Osteocyte (in vitro differentiated cells): ENCODE measurements around the gene DRG1. TPM values are rescaled to one million over a fixed set of nuclear protein-coding genes. Genes with fewer than 3 reads are reported as not detected.

ENCODE experiments used
- DNase-seq: peaks from one replicate; pipeline ENCODE4 v3.0.0; 2021; ENCODE audit warnings: mixed read lengths; ENCODE audit not compliant: unreplicated experiment; ENCODE audit errors: extremely low spot score
- H3K27ac Mint-ChIP-seq: one replicate; pipeline ENCODE4 v1.8.0; 2021; ENCODE audit warnings: mild to moderate bottlenecking, mixed read lengths; ENCODE audit not compliant: unreplicated experiment
- H3K27me3 Mint-ChIP-seq: one replicate; pipeline ENCODE4 v1.8.0; 2021; ENCODE audit warnings: mixed read lengths; ENCODE audit not compliant: unreplicated experiment
- H3K36me3 Mint-ChIP-seq: one replicate; pipeline ENCODE4 v1.8.0; 2021; ENCODE audit warnings: mixed read lengths; ENCODE audit not compliant: unreplicated experiment
- H3K4me1 Mint-ChIP-seq: one replicate; pipeline ENCODE4 v1.8.0; 2021; ENCODE audit warnings: mixed read lengths; ENCODE audit not compliant: unreplicated experiment
- H3K4me3 Mint-ChIP-seq: one replicate; pipeline ENCODE4 v1.8.0; 2021; ENCODE audit warnings: mild to moderate bottlenecking, moderate library complexity, mixed read lengths; ENCODE audit not compliant: unreplicated experiment
- H3K9me3 Mint-ChIP-seq: one replicate; pipeline ENCODE4 v1.8.0; 2021; ENCODE audit warnings: mixed read lengths; ENCODE audit not compliant: unreplicated experiment
- total RNA-seq: library from RNA; stranded (reverse); gene quantifications from 2 replicates; pipeline ENCODE4 v1.2.1, GENCODE V29; 2021
- TF ChIP-seq, protein P1 (sequence below): fragments of 200-600 bp; sonication (generic); IDR thresholded peaks from 2 replicates; pipeline ENCODE4 v1.5.0; 2021; ENCODE audit warnings: antibody characterized with exemption, mild to moderate bottlenecking, moderate library complexity

The DRG1 gene
- total RNA-seq, 1 donor from 2014 or later: 49.2 TPM

DNA sequence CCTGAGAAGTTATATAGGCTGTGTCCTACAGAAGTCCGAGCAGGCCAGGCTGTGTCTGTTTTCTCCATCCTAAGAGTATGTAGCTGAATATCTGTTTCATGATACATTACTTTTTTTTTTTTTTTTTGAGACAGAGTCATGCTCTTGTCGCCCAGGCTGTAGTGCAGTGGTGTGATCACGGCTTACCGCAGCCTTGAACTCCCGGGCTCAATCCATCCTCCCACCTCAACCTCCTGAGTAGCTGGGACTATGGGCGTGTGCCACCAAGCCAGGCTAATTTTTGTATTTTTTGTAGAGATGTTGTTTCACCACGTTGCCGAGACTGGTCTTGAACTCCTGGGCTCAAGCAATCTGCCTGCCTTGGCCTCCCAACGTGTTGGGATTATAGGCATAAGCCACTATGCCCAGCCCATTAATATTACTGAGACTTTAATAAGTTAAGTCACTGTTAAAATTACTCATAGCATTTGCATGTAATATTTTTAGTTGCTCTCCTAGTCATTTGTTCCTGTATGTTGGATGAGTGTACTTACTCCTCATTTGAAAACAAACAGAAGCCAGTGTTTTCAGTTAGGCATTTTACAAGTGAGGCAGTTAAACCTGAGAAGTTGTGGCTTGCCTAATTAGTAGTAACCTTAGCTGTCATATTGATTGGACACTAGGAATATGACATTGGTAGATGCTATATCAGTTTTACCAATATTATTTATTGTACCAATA lies 26.1 kb downstream of the DRG1 start:
- Mint-ChIP-seq H3K4me3 (no peak overlapping the region), H3K4me1 (no peaks in the 10 kb centered on the region), H3K27ac (no peak overlapping the region), H3K9me3 (no peaks in the 10 kb centered on the region), H3K36me3 (peaks cover 48% of the 10 kb centered on the region), H3K27me3 (no peaks in the 10 kb centered on the region)
- TF ChIP-seq, protein P1, sequence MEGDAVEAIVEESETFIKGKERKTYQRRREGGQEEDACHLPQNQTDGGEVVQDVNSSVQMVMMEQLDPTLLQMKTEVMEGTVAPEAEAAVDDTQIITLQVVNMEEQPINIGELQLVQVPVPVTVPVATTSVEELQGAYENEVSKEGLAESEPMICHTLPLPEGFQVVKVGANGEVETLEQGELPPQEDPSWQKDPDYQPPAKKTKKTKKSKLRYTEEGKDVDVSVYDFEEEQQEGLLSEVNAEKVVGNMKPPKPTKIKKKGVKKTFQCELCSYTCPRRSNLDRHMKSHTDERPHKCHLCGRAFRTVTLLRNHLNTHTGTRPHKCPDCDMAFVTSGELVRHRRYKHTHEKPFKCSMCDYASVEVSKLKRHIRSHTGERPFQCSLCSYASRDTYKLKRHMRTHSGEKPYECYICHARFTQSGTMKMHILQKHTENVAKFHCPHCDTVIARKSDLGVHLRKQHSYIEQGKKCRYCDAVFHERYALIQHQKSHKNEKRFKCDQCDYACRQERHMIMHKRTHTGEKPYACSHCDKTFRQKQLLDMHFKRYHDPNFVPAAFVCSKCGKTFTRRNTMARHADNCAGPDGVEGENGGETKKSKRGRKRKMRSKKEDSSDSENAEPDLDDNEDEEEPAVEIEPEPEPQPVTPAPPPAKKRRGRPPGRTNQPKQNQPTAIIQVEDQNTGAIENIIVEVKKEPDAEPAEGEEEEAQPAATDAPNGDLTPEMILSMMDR: no peak
- DNase-seq: no peak

DNA sequence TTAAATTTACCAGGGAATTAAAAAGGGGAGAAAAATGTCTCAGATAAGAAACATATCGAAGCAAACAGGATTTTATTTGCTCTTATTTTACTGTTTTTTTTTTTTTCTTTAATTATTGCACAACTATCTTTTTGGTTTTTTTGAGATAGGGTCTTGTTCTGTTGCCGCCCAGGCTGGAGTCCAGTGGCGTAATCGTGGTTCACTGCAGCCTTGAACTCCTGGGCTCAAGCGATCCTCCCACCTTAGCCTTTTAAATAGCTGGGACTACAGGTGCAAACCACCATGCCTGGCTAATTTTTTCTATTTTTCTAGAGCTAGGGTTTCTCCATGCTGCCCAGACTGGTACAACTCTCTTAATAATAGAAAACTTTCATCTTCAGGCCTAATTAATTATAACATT lies 32.5 kb downstream of the DRG1 start:
- Mint-ChIP-seq H3K27me3 (no peaks in the 10 kb centered on the region), H3K4me3 (no peak overlapping the region), H3K9me3 (no peaks in the 10 kb centered on the region), H3K27ac (no peak overlapping the region), H3K4me1 (no peaks in the 10 kb centered on the region), H3K36me3 (peaks cover 54% of the 10 kb centered on the region)
- TF ChIP-seq, protein P1: no peak
- no peak for DNase-seq

DNA sequence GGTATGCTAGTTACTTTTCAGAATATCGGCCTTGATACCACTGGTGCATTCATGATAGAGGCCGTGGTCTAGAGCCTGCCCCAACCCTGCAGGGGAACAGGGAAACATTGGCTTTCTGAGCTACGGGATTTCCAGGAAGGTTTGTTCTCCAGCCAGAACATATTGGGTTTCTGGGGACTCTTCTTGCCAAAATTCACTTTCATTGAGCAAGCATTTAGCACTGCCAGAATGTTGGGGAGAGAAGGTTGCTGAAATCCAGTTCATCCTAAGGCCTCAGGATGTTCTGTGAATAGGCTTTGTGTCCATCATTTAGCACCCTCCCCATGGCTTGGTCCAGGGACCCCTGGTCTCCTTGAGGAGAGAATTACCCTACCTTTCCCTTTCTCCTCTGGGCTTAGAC lies 36.7 kb downstream of the DRG1 start:
- TF ChIP-seq, protein P1: no peak
- Mint-ChIP-seq H3K4me1 (no peaks in the 10 kb centered on the region), H3K27me3 (no peaks in the 10 kb centered on the region), H3K9me3 (no peaks in the 10 kb centered on the region), H3K36me3 (peaks cover 72% of the 10 kb centered on the region), H3K27ac (no peak overlapping the region), H3K4me3 (no peak overlapping the region)
- no peak for DNase-seq

DNA sequence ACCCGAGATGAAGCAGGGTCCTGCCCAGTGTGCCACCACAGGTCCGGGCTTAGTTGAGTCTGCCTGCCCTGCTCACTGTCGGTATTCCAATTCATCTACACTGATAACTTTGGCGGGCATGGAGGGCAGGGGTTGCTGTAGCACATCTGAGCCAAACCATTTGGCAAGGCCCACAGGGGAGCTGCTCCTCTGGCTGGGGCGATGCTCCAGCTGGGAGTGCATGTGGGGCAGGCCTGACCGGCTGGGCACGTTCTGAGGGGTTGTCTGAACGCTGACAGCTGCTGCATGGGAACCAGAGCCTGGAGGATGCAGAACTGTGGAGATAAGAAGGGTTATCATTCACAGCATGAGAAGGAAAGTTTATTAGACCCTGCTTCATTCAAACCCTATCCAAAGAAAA lies 40.4 kb downstream of the DRG1 start:
- Mint-ChIP-seq H3K27me3 (no peaks in the 10 kb centered on the region), H3K27ac (no peak overlapping the region), H3K9me3 (no peaks in the 10 kb centered on the region), H3K4me3 (no peak overlapping the region), H3K4me1 (no peaks in the 10 kb centered on the region), H3K36me3 (peaks cover 71% of the 10 kb centered on the region)
- no peak for DNase-seq
- TF ChIP-seq, protein P1: no peak

DNA sequence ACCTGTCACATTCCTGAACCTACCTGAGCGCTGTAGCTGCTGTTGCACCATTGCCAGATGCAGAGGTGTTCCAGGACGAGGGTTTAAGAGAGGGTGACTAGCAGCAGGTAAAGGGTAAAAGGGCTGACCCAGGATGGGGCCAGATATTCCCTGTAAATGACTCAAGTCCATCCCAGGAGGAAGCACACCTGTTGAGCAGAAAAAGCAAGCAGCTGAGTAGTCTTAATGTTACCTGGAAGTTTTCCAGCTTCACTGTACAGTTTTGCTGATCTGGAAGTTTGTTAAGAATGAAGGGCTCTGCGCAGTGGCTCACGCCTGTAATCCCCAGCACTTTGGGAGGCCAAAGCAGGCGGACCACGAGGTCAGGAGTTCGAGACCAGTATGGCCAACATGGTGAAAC lies 41.3 kb downstream of the DRG1 start:
- Mint-ChIP-seq H3K9me3 (no peaks in the 10 kb centered on the region), H3K36me3 (peaks cover 73% of the 10 kb centered on the region), H3K4me3 (no peak overlapping the region), H3K27me3 (no peaks in the 10 kb centered on the region), H3K27ac (no peak overlapping the region), H3K4me1 (no peaks in the 10 kb centered on the region)
- TF ChIP-seq, protein P1: no peak
- no peak for DNase-seq
